H9 (cell line): ENCODE measurements around the gene PHF21B. TPM values are rescaled to one million over a fixed set of nuclear protein-coding genes. Genes with fewer than 3 reads are reported as not detected.

Source experiments
- DNase-seq: peaks from one replicate; pipeline ENCODE4 v3.0.0-alpha.2; 2017
- H2AFZ ChIP-seq: one replicate; pipeline ENCODE4 v1.6.1; 2013; ENCODE audit warnings: mild to moderate bottlenecking, low read length, control low read depth, moderate library complexity
- H2AK5ac ChIP-seq: 2 replicates; pipeline ENCODE4 v1.6.1; 2013; ENCODE audit warnings: low read length, control low read depth, mixed read lengths; ENCODE audit not compliant: insufficient read length
- H2BK120ac ChIP-seq: one replicate; pipeline ENCODE4 v1.6.1; 2013; ENCODE audit warnings: low read depth, mild to moderate bottlenecking, low read length, control low read depth, inconsistent platforms; ENCODE audit not compliant: poor library complexity, severe bottlenecking
- H2BK12ac ChIP-seq: 2 replicates; pipeline ENCODE4 v1.6.1; 2013; ENCODE audit warnings: low read length, control low read depth, mixed read lengths, low read depth; ENCODE audit not compliant: insufficient read length
- H2BK15ac ChIP-seq: 2 replicates; pipeline ENCODE4 v1.6.1; 2013; ENCODE audit warnings: low read depth, low read length, control low read depth
- H2BK20ac ChIP-seq: one replicate; pipeline ENCODE4 v1.6.1; 2013; ENCODE audit warnings: low read depth, mild to moderate bottlenecking, low read length, control low read depth, inconsistent platforms; ENCODE audit not compliant: poor library complexity, severe bottlenecking
- H2BK5ac ChIP-seq: 2 replicates; pipeline ENCODE4 v1.6.1; 2013; ENCODE audit warnings: low read length, control low read depth, mixed read lengths; ENCODE audit not compliant: insufficient read length
- H3K14ac ChIP-seq: 2 replicates; pipeline ENCODE4 v1.6.1; 2013; ENCODE audit warnings: low read length, control low read depth; ENCODE audit not compliant: insufficient read depth
- H3K18ac ChIP-seq: 2 replicates; pipeline ENCODE4 v1.6.1; 2013; ENCODE audit warnings: low read depth, mild to moderate bottlenecking, mixed read lengths, low read length, control low read depth; ENCODE audit not compliant: insufficient read length
- H3K23ac ChIP-seq: 2 replicates; pipeline ENCODE4 v1.6.1; 2013; ENCODE audit warnings: low read length, control low read depth, mixed read lengths, low read depth; ENCODE audit not compliant: insufficient read length
- H3K23me2 ChIP-seq: 2 replicates; pipeline ENCODE4 v1.6.1; 2013; ENCODE audit warnings: low read depth, mild to moderate bottlenecking, mixed read lengths, low read length, control low read depth; ENCODE audit not compliant: insufficient read length, poor library complexity, severe bottlenecking
- H3K27ac ChIP-seq: 2 replicates; pipeline ENCODE4 v1.5.1; 2013; ENCODE audit warnings: low read length, control low read depth, mixed read lengths, low read depth; ENCODE audit not compliant: insufficient read length
- H3K27me3 ChIP-seq: 2 replicates; pipeline ENCODE4 v1.6.1; 2013; ENCODE audit warnings: low read length, control low read depth, inconsistent platforms; ENCODE audit not compliant: insufficient read depth
- H3K4ac ChIP-seq: 2 replicates; pipeline ENCODE4 v1.6.1; 2013; ENCODE audit warnings: low read depth, mild to moderate bottlenecking, control low read depth, inconsistent platforms, low read length, moderate library complexity
- H3K4me1 ChIP-seq: 2 replicates; pipeline ENCODE4 v1.6.1; 2013; ENCODE audit warnings: low read length, control low read depth, inconsistent platforms; ENCODE audit not compliant: insufficient read depth
- H3K4me2 ChIP-seq: 2 replicates; pipeline ENCODE4 v1.6.1; 2013; ENCODE audit warnings: low read length, control low read depth, mixed read lengths; ENCODE audit not compliant: insufficient read length, insufficient read depth
- H3K56ac ChIP-seq: 2 replicates; pipeline ENCODE4 v1.6.1; 2013; ENCODE audit warnings: low read depth, mild to moderate bottlenecking, mixed read lengths, low read length, control low read depth; ENCODE audit not compliant: insufficient read length
- H3K79me1 ChIP-seq: 2 replicates; pipeline ENCODE4 v1.6.1; 2013; ENCODE audit warnings: low read depth, mild to moderate bottlenecking, moderate library complexity, low read length, control low read depth, inconsistent platforms; ENCODE audit not compliant: insufficient read depth, poor library complexity, severe bottlenecking
- H3K79me2 ChIP-seq: 2 replicates; pipeline ENCODE4 v1.6.1; 2013; ENCODE audit warnings: low read length, control low read depth, inconsistent platforms; ENCODE audit not compliant: insufficient read depth
- H3K9ac ChIP-seq: 2 replicates; pipeline ENCODE4 v1.6.1; 2013; ENCODE audit warnings: low read length, control low read depth, mixed read lengths; ENCODE audit not compliant: insufficient read length; ENCODE audit errors: extremely low read depth
- H3K9me3 ChIP-seq: one replicate; pipeline ENCODE4 v1.6.1; 2013; ENCODE audit warnings: low read depth, low read length, inconsistent platforms; ENCODE audit not compliant: control insufficient read depth
- H3T11ph ChIP-seq: one replicate; pipeline ENCODE4 v1.6.1; 2013; ENCODE audit warnings: mild to moderate bottlenecking, low read length, control low read depth, inconsistent platforms
- H4K20me1 ChIP-seq: one replicate; pipeline ENCODE4 v1.6.1; 2013; ENCODE audit not compliant: control insufficient read depth, insufficient read length, insufficient read depth
- H4K5ac ChIP-seq: 2 replicates; pipeline ENCODE4 v1.6.1; 2013; ENCODE audit warnings: low read depth, mild to moderate bottlenecking, mixed read lengths, low read length, control low read depth; ENCODE audit not compliant: insufficient read length
- H4K8ac ChIP-seq: replicated peaks from 2 replicates; pipeline ENCODE4 v1.6.1; 2013; ENCODE audit warnings: low read length, control low read depth, mixed read lengths, low read depth; ENCODE audit not compliant: insufficient read length
- H4K91ac ChIP-seq: 2 replicates; pipeline ENCODE4 v1.6.1; 2013; ENCODE audit warnings: low read depth, mild to moderate bottlenecking, moderate library complexity, mixed read lengths, low read length, control low read depth; ENCODE audit not compliant: insufficient read length
- H3K27ac Mint-ChIP-seq, 3 experiments: 2 replicates in 2 of 3; 3 replicates in 1 of 3; pipeline ENCODE4 v1.8.0; 2020 to 2021; ENCODE audit warnings: mixed read lengths in 3 of 3, mild to moderate bottlenecking in 1 of 3, moderate library complexity in 1 of 3
- H3K27me3 Mint-ChIP-seq: 2 replicates; pipeline ENCODE4 v1.8.0; 2021; ENCODE audit warnings: low read depth, mild to moderate bottlenecking, moderate library complexity, mixed read lengths
- H3K36me3 Mint-ChIP-seq, 3 experiments: 2 replicates in 2 of 3; 3 replicates in 1 of 3; pipeline ENCODE4 v1.8.0; 2020 to 2021; ENCODE audit warnings: low read depth in 3 of 3, mixed read lengths in 3 of 3; ENCODE audit not compliant: insufficient read depth in 1 of 3
- H3K4me1 Mint-ChIP-seq, 2 experiments: 2 replicates each; pipeline ENCODE4 v1.8.0; 2020; ENCODE audit warnings: mixed read lengths in 2 of 2
- H3K4me3 Mint-ChIP-seq, 2 experiments: 2 replicates in 1 of 2; 3 replicates in 1 of 2; pipeline ENCODE4 v1.8.0; 2020 to 2021; ENCODE audit warnings: mild to moderate bottlenecking in 2 of 2, mixed read lengths in 2 of 2, moderate library complexity in 1 of 2
- H3K9me3 Mint-ChIP-seq, 2 experiments: 2 replicates in 1 of 2; 3 replicates in 1 of 2; pipeline ENCODE4 v1.8.0; 2020; ENCODE audit warnings: mild to moderate bottlenecking in 2 of 2, mixed read lengths in 2 of 2, moderate library complexity in 1 of 2
- CTCF ChIP-seq: fragments of 200-600 bp; sonication (generic); conservative IDR thresholded peaks from 3 replicates; pipeline ENCODE4 v1.8.0; 2021; ENCODE audit warnings: antibody characterized with exemption, mild to moderate bottlenecking
- WGBS: extraction: QIAGEN DNeasy Blood & Tissue Kit; methylation state at CpG from one replicate; pipeline ENCODE4 v1.1.7; 2013; ENCODE audit warnings: missing lambda C conversion rate, low lambda C conversion rate, mixed read lengths; ENCODE audit not compliant: insufficient read length; ENCODE audit errors: extremely low coverage; 5-methylcytosine and 5-hydroxymethylcytosine counted together
- total RNA-seq: library from RNA; stranded (reverse); gene quantifications from 2 replicates; pipeline ENCODE4 v1.2.1, GENCODE V29; 2021

The PHF21B gene
- total RNA-seq, 1 experiment from 2014 or later, result 60.3 TPM

- Histone ChIP-seq H4K20me1 (no peaks in the 10 kb centered on the region), H4K5ac (no peak overlapping the region), H3K27ac (no peak overlapping the region), H3K79me1 (no peaks in the 10 kb centered on the region), H3K4ac (no peak overlapping the region), H3K9me3 (no peaks in the 10 kb centered on the region), H3K14ac (peak overlapping the region; percentile 8; the same call in 1 of the 2 replicates), H3K4me1 (no peaks in the 10 kb centered on the region; the same call in 1 of the 2 replicates), H3K23ac (no peak overlapping the region), H4K8ac (no peak overlapping the region), H2BK15ac (no peak overlapping the region), H2BK20ac (no peak overlapping the region), H3K4me2 (no peak overlapping the region), H3K23me2 (no peaks in the 10 kb centered on the region), H4K91ac (no peak overlapping the region), H3T11ph (no peak overlapping the region), H3K9ac (no peak overlapping the region), H2AK5ac (no peak overlapping the region), H2AFZ (no peak overlapping the region), H3K18ac (no peak overlapping the region), H2BK5ac (no peak overlapping the region), H2BK120ac (no peak overlapping the region), H2BK12ac (no peak overlapping the region), H3K56ac (no peak overlapping the region), H3K79me2 (peaks cover 2% of the 10 kb centered on the region; the same call in 1 of the 2 replicates), H3K27me3 (no peaks in the 10 kb centered on the region)
- no peak for DNase-seq
- WGBS, result no CpG with 5 or more reads among the region's 23 CpGs
- H3K9me3 Mint-ChIP-seq, result no peaks in the 10 kb centered on the region
- H3K27me3 Mint-ChIP-seq, result no peaks in the 10 kb centered on the region; the same call in 1 of the 2 replicates
- H3K4me1 Mint-ChIP-seq, result peaks cover 58 to 75% of the 10 kb centered on the region in 2 experiments
- peaks cover 5 to 23% (median 12%) of the 10 kb centered on the region in 3 experiments; a peak in 5 of 7 replicates for H3K36me3 Mint-ChIP-seq
- no peak for TF ChIP-seq CTCF
- H3K4me3 Mint-ChIP-seq, result no peak overlapping the region
- peak overlapping the region; percentile 23 to 47 (median 40); a peak in 3 of 7 replicates for H3K27ac Mint-ChIP-seq
Observed at GRCh38 chr22:44942979-44943700, 66.7 kb downstream of the PHF21B start.
